GM23248 (cell line): Measurements from ENCODE around the gene HSPA1L. TPM values are rescaled to one million over a fixed set of nuclear protein-coding genes. Genes with fewer than 3 reads are reported as not detected.
"Not testable (repeated sequence)": the region's sequence is repeated elsewhere in the genome, so short reads cannot be mapped to it uniquely, and the experiment has no call there.

ENCODE experiments used
- DNase-seq: peaks from one replicate; pipeline ENCODE4 v3.0.0-alpha.2; 2015
- H2AFZ ChIP-seq: fragments of 200-600 bp; sonication (generic); 2 replicates; pipeline ENCODE4 v1.6.1; 2016; ENCODE audit warnings: antibody characterized with exemption
- H3F3A ChIP-seq: fragments of 200-600 bp; sonication (generic); 2 replicates; pipeline ENCODE4 v1.6.1; 2016; ENCODE audit warnings: mild to moderate bottlenecking, antibody characterized with exemption, mixed run types; ENCODE audit not compliant: insufficient read depth
- H3K27ac ChIP-seq: fragments of 200-600 bp; sonication (generic); 2 replicates; pipeline ENCODE4 v1.5.1; 2016; ENCODE audit warnings: mild to moderate bottlenecking
- H3K27me3 ChIP-seq: fragments of 200-600 bp; sonication (generic); replicated peaks from 2 replicates; pipeline ENCODE4 v1.6.1; 2016; ENCODE audit warnings: mild to moderate bottlenecking; ENCODE audit not compliant: insufficient read depth
- H3K36me3 ChIP-seq: fragments of 200-600 bp; sonication (generic); 2 replicates; pipeline ENCODE4 v1.6.1; 2016; ENCODE audit warnings: low read depth, mild to moderate bottlenecking
- H3K4me1 ChIP-seq: fragments of 200-600 bp; sonication (generic); 2 replicates; pipeline ENCODE4 v1.6.1; 2016; ENCODE audit warnings: mild to moderate bottlenecking; ENCODE audit not compliant: insufficient read depth
- H3K4me2 ChIP-seq: fragments of 200-600 bp; sonication (generic); one replicate; pipeline ENCODE4 v1.6.1; 2016; ENCODE audit warnings: mild to moderate bottlenecking; ENCODE audit not compliant: unreplicated experiment
- H3K4me3 ChIP-seq: fragments of 200-600 bp; sonication (generic); 2 replicates; pipeline ENCODE4 v1.5.1; 2016; ENCODE audit warnings: mild to moderate bottlenecking
- H3K79me2 ChIP-seq: fragments of 200-600 bp; sonication (generic); 2 replicates; pipeline ENCODE4 v1.6.1; 2016; ENCODE audit warnings: mild to moderate bottlenecking; ENCODE audit not compliant: insufficient read depth
- H3K9ac ChIP-seq: fragments of 200-600 bp; sonication (generic); 2 replicates; pipeline ENCODE4 v1.6.1; 2016; ENCODE audit warnings: mild to moderate bottlenecking
- H3K9me2 ChIP-seq: fragments of 200-600 bp; sonication (generic); 2 replicates; pipeline ENCODE4 v1.6.1; 2016; ENCODE audit warnings: mixed run types, mild to moderate bottlenecking, moderate library complexity; ENCODE audit not compliant: insufficient read depth
- H3K9me3 ChIP-seq: fragments of 200-600 bp; sonication (generic); one replicate; pipeline ENCODE4 v1.6.1; 2017; ENCODE audit warnings: low read depth
- H4K20me1 ChIP-seq: fragments of 200-600 bp; sonication (generic); 2 replicates; pipeline ENCODE4 v1.6.0; 2016; ENCODE audit not compliant: insufficient read depth
- EZH2 ChIP-seq: fragments of 200-600 bp; sonication (generic); IDR thresholded peaks from 2 replicates; pipeline ENCODE4 v1.6.1; 2018; ENCODE audit warnings: antibody characterized with exemption, mild to moderate bottlenecking; ENCODE audit not compliant: insufficient read depth, poor library complexity, severe bottlenecking
- EZH2phosphoT487 ChIP-seq: fragments of 200-600 bp; sonication (generic); IDR thresholded peaks from 2 replicates; pipeline ENCODE4 v1.6.1; 2018; ENCODE audit warnings: antibody characterized with exemption, moderate library complexity, mild to moderate bottlenecking, low read depth; ENCODE audit not compliant: insufficient read depth
- WGBS, 2 experiments: methylation state at CpG; one replicate each; pipeline ENCODE4 v1.1.6; 2015 to 2017; ENCODE audit warnings: low lambda C conversion rate in 2 of 2, low coverage in 1 of 2; ENCODE audit errors: missing lambda C conversion rate in 2 of 2; 5-methylcytosine and 5-hydroxymethylcytosine counted together
- in situ Hi-C: fragments of 300-500 bp; cut with MboI; formaldehyde crosslinking; loops from 2 replicates; pipeline ENCODE4 v1.15.0; 2020
- polyA plus RNA-seq: library from polyadenylated mRNA; unstranded; fragments of >200 nt; fragmentation: Nextera tagmentation; extraction: Ambion mirVana; gene quantifications from 2 replicates; pipeline ENCODE4 v1.2.1, GENCODE V29; 2016
- total RNA-seq: library from RNA; depleted of rRNA; stranded (reverse); fragments of >200 nt; shearing (Covaris generic); gene quantifications from 2 replicates; pipeline ENCODE4 v1.2.3, GENCODE V29; 2014

The HSPA1L gene
- total and polyA plus RNA-seq, 2 experiments from 2014 or later: 0.91 to 1.7 TPM

DNA sequence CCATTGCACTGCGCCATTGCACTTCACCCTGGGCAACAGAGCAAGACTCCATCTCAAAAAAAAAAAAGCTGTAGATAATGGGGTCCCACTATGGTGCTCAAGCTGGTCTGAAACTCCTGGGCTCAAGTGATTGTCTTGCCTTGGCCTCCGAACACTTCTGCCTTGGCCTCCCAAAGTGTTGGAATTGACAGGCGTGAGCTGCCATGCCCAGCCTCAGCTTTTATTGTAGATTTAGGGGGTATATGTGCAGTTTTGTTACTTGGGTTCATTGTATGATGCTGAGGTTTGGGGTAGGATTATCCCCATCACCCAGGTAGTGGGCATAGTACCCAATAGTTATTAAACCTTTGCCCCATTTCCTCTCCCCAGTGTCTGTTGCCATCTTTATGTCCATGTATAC, 23.9 kb upstream of the HSPA1L start:
- in situ Hi-C loops: no loop called here
- no peak overlapping the region for H3K4me2 ChIP-seq

DNA sequence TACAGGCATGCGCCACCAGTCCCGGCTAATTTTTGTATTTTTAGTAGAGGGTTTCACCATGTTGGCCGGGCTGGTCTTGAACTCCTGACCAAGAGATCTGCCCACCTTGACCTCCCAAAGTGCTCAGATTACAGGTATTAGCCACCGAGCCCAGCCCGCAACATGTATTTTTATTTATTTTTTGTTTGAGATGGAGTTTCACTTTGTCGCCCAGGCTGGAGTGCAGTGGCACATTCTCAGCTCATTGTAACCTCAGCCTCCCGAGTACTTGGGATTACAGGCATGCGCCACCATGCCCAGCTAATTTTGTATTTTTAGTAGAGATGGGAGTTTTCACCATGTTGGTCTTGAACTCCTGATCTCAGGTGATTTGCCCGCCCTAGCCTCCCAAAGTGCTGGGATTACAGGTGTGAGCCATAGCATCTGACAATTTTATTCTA, 23.1 kb upstream of the HSPA1L start:
- Histone ChIP-seq H3K9ac (peak overlapping the region; percentile 96), H3K4me1 (peaks cover 31% of the 10 kb centered on the region), H3K36me3 (peaks cover 51% of the 10 kb centered on the region), H3F3A (peaks cover 63% of the 10 kb centered on the region), H3K79me2 (peaks cover 63% of the 10 kb centered on the region), H4K20me1 (peaks cover 16% of the 10 kb centered on the region), H3K4me2 (peak overlapping the region; percentile 99), H3K4me3 (peak overlapping the region; percentile 88)
- DNase-seq, H2AFZ ChIP-seq, H3K27ac ChIP-seq, H3K9me3 ChIP-seq, H3K9me2 ChIP-seq, in situ Hi-C loops, H3K27me3 ChIP-seq: not testable (repeated sequence)
- 77 to 81% methylated on average over 9 of the region's 9 CpGs for WGBS, 2 experiments

More for the DNA sequence above, 23.9 kb upstream of the HSPA1L start:
- no peak overlapping the region for H2AFZ ChIP-seq
- H4K20me1 ChIP-seq: peaks cover 16% of the 10 kb centered on the region
- no peak for DNase-seq
- H3K4me3 ChIP-seq: 0 out of 2 replicates have a peak overlapping the region, but pooled peaks have one; percentile 88
- peaks cover 55% of the 10 kb centered on the region for H3K79me2 ChIP-seq
- H3K9me2 ChIP-seq: no peaks in the 10 kb centered on the region
- peak overlapping the region; percentile 96 for H3K9ac ChIP-seq
- H3K27me3 ChIP-seq: no peaks in the 10 kb centered on the region
- H3K36me3 ChIP-seq: peaks cover 51% of the 10 kb centered on the region
- H3K27ac ChIP-seq: no peak overlapping the region
- TF ChIP-seq EZH2phosphoT487 (no peak), EZH2 (no peak)
- H3K9me3 ChIP-seq: no peaks in the 10 kb centered on the region
- H3K4me1 ChIP-seq: peaks cover 29% of the 10 kb centered on the region
- 81 to 90% methylated on average over 3 of the region's 3 CpGs for WGBS, 2 experiments
- H3F3A ChIP-seq: peaks cover 63% of the 10 kb centered on the region

DNA sequence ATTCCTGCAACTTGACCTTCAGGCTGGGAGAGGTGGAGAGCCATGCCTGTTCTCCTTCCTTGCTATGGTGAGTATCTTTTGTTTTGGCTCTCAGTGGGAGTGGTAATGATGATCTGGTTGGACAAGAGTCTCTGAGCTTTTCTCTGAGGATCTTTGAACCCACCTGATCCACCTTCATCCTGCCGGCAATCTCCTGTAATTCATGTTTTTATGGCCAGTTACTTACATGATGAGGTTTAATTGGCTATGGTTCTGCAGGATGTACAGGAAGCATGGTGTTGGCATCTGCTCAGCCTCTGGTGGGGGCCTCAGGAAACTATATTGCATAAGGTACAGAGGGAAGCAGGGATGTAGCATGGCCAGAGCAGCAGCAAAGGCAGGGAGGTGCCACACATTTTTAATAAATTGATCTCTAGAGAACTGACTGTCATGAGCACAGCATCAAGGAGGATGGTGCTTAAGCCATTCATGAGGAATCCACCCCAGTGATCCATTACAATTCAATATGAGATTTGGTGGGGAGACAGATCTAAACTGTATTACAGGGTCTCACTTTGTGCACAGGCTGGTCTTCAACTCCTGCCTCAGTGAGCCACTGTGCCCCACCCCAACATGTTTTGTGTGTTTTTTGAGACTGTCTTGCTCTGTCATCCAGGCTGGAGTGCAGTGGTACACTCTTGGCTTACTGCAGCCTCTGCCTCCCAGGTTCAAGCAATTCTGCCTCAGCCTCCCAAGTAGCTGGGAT, 22.5 kb upstream of the HSPA1L start:
- peak overlapping the region; percentile 96 for H3K9ac ChIP-seq
- peak overlapping the region; percentile 88 for H3K4me3 ChIP-seq
- no peaks in the 10 kb centered on the region for H3K9me3 ChIP-seq
- H3K9me2 ChIP-seq: no peaks in the 10 kb centered on the region
- no peak overlapping the region for H2AFZ ChIP-seq
- TF ChIP-seq EZH2: no peak
- TF ChIP-seq EZH2phosphoT487: no peak
- peaks cover 63% of the 10 kb centered on the region for H3F3A ChIP-seq
- H3K79me2 ChIP-seq: peaks cover 68% of the 10 kb centered on the region
- H3K27me3 ChIP-seq: no peaks in the 10 kb centered on the region
- DNase-seq: peak; percentile 29
- H4K20me1 ChIP-seq: peaks cover 16% of the 10 kb centered on the region
- peaks cover 51% of the 10 kb centered on the region for H3K36me3 ChIP-seq
- peak overlapping the region; percentile 99 for H3K4me2 ChIP-seq
- H3K4me1 ChIP-seq: peaks cover 31% of the 10 kb centered on the region
- in situ Hi-C loops: no loop called here
- peak overlapping the region; percentile 93 for H3K27ac ChIP-seq
- 0 to 4% methylated on average over 1 of the region's 1 CpG for WGBS, 2 experiments

DNA sequence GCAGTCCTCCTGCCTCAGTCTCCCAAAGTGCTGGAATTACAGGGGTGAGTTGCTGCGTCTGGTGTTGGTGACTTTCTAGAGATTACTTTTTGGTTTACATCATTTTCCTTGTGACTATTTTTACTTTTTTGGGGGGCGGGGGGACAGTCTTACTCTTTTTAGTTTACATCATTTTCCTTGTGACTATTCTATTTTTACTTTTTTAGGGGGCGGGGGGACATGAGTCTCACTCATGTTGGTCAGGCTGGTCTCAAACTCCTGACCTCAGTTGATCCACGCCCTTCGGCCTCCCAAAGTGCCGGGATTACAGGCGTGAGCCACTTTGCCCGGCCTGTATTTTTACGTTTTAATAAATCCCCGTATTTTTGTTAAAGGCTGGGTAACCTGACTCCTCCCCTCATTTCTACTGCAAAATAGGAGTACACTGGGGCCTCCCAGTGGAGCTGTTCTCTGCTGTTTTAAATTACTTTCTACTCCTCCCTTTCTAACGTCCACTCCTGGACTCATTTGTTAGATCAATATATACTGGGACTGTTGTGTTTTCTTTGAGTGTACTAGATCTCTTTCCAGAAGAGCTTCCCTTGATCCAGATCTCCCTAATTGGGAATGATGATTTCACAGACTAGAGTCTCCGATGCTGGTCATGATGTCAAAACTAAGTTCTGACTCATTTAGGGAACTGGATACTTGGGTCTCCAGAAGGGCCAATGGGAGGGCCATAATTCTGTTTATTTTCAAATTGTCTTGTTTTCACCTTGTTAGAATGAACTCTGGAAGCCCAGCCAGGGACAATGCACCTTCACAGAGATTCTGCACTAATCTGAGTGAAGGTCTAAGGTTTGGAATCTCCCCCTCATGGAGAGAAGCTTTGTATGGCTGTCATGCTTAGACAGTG, 21.6 kb upstream of the HSPA1L start:
- Histone ChIP-seq H3K36me3 (peaks cover 51% of the 10 kb centered on the region), H2AFZ (no peak overlapping the region), H3K27ac (peak overlapping the region; percentile 93), H3K9me3 (no peaks in the 10 kb centered on the region), H3K4me3 (peak overlapping the region; percentile 88), H3K4me2 (peak overlapping the region; percentile 99), H3F3A (peaks cover 61% of the 10 kb centered on the region), H3K9me2 (no peaks in the 10 kb centered on the region), H3K27me3 (no peaks in the 10 kb centered on the region), H3K9ac (peak overlapping the region; percentile 96), H3K4me1 (peaks cover 33% of the 10 kb centered on the region), H4K20me1 (peaks cover 16% of the 10 kb centered on the region), H3K79me2 (peaks cover 76% of the 10 kb centered on the region)
- WGBS, 2 experiments: 2% methylated on average over 12 of the region's 12 CpGs
- no peak for TF ChIP-seq EZH2
- TF ChIP-seq EZH2phosphoT487: no peak
- peak; percentile 74 for DNase-seq
- in situ Hi-C loops: no loop called here
